ENCODE data around the gene F8A2.
"Not testable (repeated sequence)": the region's sequence is repeated elsewhere in the genome, so short reads cannot be mapped to it uniquely, and the experiment has no call there.

The F8A2 gene

DNA sequence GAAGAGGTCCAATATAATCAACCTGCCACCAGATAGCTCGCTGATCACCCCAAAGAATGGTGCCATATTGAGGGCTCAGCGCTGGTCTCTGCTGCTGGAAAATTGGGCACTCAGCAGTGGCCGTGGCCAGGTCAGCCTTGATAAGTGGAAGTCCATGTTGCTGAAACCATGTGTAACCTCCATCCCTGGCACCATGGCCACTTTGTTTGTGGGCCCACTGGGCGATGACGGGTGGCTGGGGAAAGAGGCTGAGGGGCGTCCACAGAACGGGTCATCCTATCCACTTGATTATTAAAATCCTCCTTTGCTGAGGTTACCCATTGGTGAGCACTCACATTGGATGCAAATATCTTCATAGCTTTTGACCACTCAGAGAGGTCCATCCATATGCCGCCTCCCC, 7.7 kb downstream of the F8A2 start:
- Histone ChIP-seq H3K79me2 (ENCODE audit: insufficient read depth, low read length) (no peaks in the 10 kb centered on the region), H3K9me3 (ENCODE audit: low read length) (no peaks in the 10 kb centered on the region)
- TF ChIP-seq, protein P1, sequence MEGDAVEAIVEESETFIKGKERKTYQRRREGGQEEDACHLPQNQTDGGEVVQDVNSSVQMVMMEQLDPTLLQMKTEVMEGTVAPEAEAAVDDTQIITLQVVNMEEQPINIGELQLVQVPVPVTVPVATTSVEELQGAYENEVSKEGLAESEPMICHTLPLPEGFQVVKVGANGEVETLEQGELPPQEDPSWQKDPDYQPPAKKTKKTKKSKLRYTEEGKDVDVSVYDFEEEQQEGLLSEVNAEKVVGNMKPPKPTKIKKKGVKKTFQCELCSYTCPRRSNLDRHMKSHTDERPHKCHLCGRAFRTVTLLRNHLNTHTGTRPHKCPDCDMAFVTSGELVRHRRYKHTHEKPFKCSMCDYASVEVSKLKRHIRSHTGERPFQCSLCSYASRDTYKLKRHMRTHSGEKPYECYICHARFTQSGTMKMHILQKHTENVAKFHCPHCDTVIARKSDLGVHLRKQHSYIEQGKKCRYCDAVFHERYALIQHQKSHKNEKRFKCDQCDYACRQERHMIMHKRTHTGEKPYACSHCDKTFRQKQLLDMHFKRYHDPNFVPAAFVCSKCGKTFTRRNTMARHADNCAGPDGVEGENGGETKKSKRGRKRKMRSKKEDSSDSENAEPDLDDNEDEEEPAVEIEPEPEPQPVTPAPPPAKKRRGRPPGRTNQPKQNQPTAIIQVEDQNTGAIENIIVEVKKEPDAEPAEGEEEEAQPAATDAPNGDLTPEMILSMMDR (IDR thresholded peaks at IDR 0.05; ENCODE audit: low read length) = no peak

DNA sequence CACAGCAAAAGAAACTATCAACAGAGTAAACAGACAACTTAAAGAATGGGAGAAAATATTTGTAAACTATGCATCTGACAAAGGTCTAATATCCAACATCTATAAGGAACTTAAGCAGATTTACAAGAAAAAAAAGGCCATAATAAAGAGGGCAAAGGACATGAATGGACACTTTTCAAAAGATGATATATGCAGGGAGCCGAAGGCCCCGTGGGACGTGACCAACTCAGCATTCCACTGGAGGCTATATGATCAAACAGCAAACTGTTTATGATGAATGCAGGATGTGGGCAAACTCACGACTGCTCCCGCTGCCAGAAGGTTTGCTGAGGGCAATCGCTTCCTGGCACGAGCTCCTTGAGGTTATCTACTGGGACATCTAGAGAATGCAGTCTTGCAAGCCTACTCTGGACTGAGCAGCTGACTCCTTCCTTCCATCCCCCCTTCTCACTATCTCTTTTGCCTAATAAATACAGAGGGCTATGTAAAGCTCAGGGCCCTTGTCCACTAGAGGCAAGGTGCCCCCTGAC, 12.9 kb downstream of the F8A2 start:
- not testable (repeated sequence) for H3K9ac ChIP-seq (ENCODE audit: low read length); H2AFZ ChIP-seq (ENCODE audit: low read length); H4K20me1 ChIP-seq (ENCODE audit: insufficient read depth, low read length); H3F3A ChIP-seq (ENCODE audit: insufficient read depth, low read length); H3K4me2 ChIP-seq (ENCODE audit: low read length); H3K36me3 ChIP-seq (ENCODE audit: insufficient read depth, low read length); H3K9me3 ChIP-seq (ENCODE audit: low read length); H3K4me1 ChIP-seq (ENCODE audit: insufficient read depth, low read length, severe bottlenecking); H3K27me3 ChIP-seq (ENCODE audit: insufficient read depth, low read length); H3K9me2 ChIP-seq (ENCODE audit: low read depth, low read length); H3K27ac ChIP-seq (ENCODE audit: low read depth, low read length, poor library complexity, severe bottlenecking); H3K4me3 ChIP-seq (ENCODE audit: low read depth, low read length, poor library complexity, severe bottlenecking); H3K79me2 ChIP-seq (ENCODE audit: insufficient read depth, low read length)

More for the DNA sequence above, 7.7 kb downstream of the F8A2 start:
- H3K9ac ChIP-seq (ENCODE audit: low read length) = no peak overlapping the region
- H3K4me2 ChIP-seq (ENCODE audit: low read length) = no peak overlapping the region
- H3K4me1 ChIP-seq (ENCODE audit: insufficient read depth, low read length, severe bottlenecking) = no peaks in the 10 kb centered on the region
- H3K27ac ChIP-seq (ENCODE audit: low read depth, low read length, poor library complexity, severe bottlenecking) = no peak overlapping the region
- no peaks in the 10 kb centered on the region for H4K20me1 ChIP-seq (ENCODE audit: insufficient read depth, low read length)
- no peak overlapping the region for H2AFZ ChIP-seq (ENCODE audit: low read length)
- no peaks in the 10 kb centered on the region for H3K9me2 ChIP-seq (ENCODE audit: low read depth, low read length)
- no peaks in the 10 kb centered on the region for H3K36me3 ChIP-seq (ENCODE audit: insufficient read depth, low read length)
- no peaks in the 10 kb centered on the region for H3K27me3 ChIP-seq (ENCODE audit: insufficient read depth, low read length)
- H3F3A ChIP-seq (ENCODE audit: insufficient read depth, low read length) = no peaks in the 10 kb centered on the region
- no peak overlapping the region for H3K4me3 ChIP-seq (ENCODE audit: low read depth, low read length, poor library complexity, severe bottlenecking)

DNA sequence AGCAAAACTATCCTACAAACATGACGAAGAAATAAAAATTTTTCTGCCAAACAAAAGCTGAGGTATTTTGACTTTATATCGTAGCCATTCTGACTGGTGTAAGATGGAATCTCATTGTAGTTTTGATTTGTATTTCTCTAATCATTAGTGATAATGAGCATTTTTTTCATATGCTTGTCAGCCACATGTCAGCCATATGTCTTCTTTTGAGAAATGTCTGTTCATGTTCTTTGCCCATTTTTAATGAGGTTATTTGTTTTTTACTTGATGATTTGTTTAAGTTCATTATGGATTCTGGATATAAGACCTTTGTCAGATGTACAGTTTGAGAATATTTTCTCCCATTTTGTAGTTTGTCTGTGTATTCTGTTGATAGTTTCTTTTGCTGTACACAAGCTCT, 24.5 kb downstream of the F8A2 start:
- Histone ChIP-seq H3K27me3 (ENCODE audit: insufficient read depth, low read length) (no peaks in the 10 kb centered on the region), H2AFZ (ENCODE audit: low read length) (no peak overlapping the region), H3K79me2 (ENCODE audit: insufficient read depth, low read length) (no peaks in the 10 kb centered on the region), H3K4me2 (ENCODE audit: low read length) (no peak overlapping the region), H3K9ac (ENCODE audit: low read length) (no peak overlapping the region), H3K4me1 (ENCODE audit: insufficient read depth, low read length, severe bottlenecking) (no peaks in the 10 kb centered on the region), H3K9me3 (ENCODE audit: low read length) (no peaks in the 10 kb centered on the region), H3F3A (ENCODE audit: insufficient read depth, low read length) (no peaks in the 10 kb centered on the region), H4K20me1 (ENCODE audit: insufficient read depth, low read length) (no peaks in the 10 kb centered on the region), H3K9me2 (ENCODE audit: low read depth, low read length) (no peaks in the 10 kb centered on the region), H3K27ac (ENCODE audit: low read depth, low read length, poor library complexity, severe bottlenecking) (no peak overlapping the region), H3K36me3 (ENCODE audit: insufficient read depth, low read length) (no peaks in the 10 kb centered on the region), H3K4me3 (ENCODE audit: low read depth, low read length, poor library complexity, severe bottlenecking) (no peak overlapping the region)
- TF ChIP-seq, protein P1 (IDR thresholded peaks at IDR 0.05; ENCODE audit: low read length) = no peak
- TF ChIP-seq EZH2 (IDR thresholded peaks at IDR 0.05; ENCODE audit: borderline replicate concordance, low read length) = no peak

DNA sequence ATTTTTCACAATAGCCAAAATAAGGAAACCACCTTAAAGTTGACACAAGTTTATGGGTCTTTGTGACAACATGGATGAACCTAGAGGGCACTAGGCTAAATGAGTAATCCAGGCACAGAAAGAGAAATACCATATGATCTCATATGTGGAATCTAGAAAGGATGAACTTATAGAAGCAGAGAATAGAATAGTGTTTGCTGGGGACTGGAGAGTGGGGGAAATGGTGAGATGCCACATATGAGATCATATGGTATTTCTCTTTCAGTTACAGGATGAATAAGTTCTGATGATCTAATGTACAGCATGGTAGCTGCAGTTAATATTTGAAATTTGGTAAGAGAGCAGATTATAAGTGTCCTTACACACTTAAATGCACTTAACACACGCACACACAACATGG, 35.9 kb downstream of the F8A2 start:
- H4K20me1 ChIP-seq (ENCODE audit: insufficient read depth, low read length) = no peaks in the 10 kb centered on the region
- H3K36me3 ChIP-seq (ENCODE audit: insufficient read depth, low read length) = no peaks in the 10 kb centered on the region
- H3K9ac ChIP-seq (ENCODE audit: low read length) = no peak overlapping the region
- H3K9me3 ChIP-seq (ENCODE audit: low read length) = no peaks in the 10 kb centered on the region
- TF ChIP-seq, protein P1 (IDR thresholded peaks at IDR 0.05; ENCODE audit: low read length) = no peak
- TF ChIP-seq EZH2 (IDR thresholded peaks at IDR 0.05; ENCODE audit: borderline replicate concordance, low read length) = no peak
- H3K27ac ChIP-seq (ENCODE audit: low read depth, low read length, poor library complexity, severe bottlenecking) = no peak overlapping the region
- H3K4me1 ChIP-seq (ENCODE audit: insufficient read depth, low read length, severe bottlenecking) = no peaks in the 10 kb centered on the region
- no peaks in the 10 kb centered on the region for H3K9me2 ChIP-seq (ENCODE audit: low read depth, low read length)
- H3F3A ChIP-seq (ENCODE audit: insufficient read depth, low read length) = no peaks in the 10 kb centered on the region
- no peak overlapping the region for H2AFZ ChIP-seq (ENCODE audit: low read length)
- no peaks in the 10 kb centered on the region for H3K27me3 ChIP-seq (ENCODE audit: insufficient read depth, low read length)
- no peak overlapping the region for H3K4me3 ChIP-seq (ENCODE audit: low read depth, low read length, poor library complexity, severe bottlenecking)
- no peaks in the 10 kb centered on the region for H3K79me2 ChIP-seq (ENCODE audit: insufficient read depth, low read length)
- H3K4me2 ChIP-seq (ENCODE audit: low read length) = no peak overlapping the region
